Spleen (tissue), 11 donors: ENCODE data around the gene FBXO10. TPM values are rescaled to one million over a fixed set of nuclear protein-coding genes. Genes with fewer than 3 reads are reported as not detected.
"Not testable (repeated sequence)": the region's sequence is repeated elsewhere in the genome, so short reads cannot be mapped to it uniquely, and the experiment has no call there.

Experiments
- DNase-seq: peaks from one replicate; pipeline ENCODE4 v3.0.0-alpha.2; 2020
- H3K27ac ChIP-seq, 8 donors: fragments of 200-600 bp; sonication (generic) in 7 of 8; 1 replicate in 4 of 8; 2 replicates in 4 of 8; pipeline versions ENCODE4 v1.5.0 to v1.8.0; 2016 to 2021; ENCODE audit warnings: inconsistent platforms in 4 of 8, mild to moderate bottlenecking in 4 of 8, moderate library complexity in 1 of 8
- H3K27me3 ChIP-seq, 7 donors: fragments of 200-600 bp; sonication (generic) in 6 of 7; replicated peaks in 1 of 7; 1 replicate in 4 of 7; 2 replicates in 3 of 7; pipeline versions ENCODE4 v1.5.0 to v1.8.0; 2016 to 2021; ENCODE audit warnings: inconsistent platforms in 3 of 7, mild to moderate bottlenecking in 1 of 7
- H3K36me3 ChIP-seq, 6 donors: fragments of 200-600 bp; sonication (generic) in 5 of 6; 1 replicate in 4 of 6; 2 replicates in 2 of 6; pipeline versions ENCODE4 v1.5.0 to v1.8.0; 2016 to 2021; ENCODE audit warnings: inconsistent platforms in 2 of 6
- H3K4me1 ChIP-seq, 6 donors: fragments of 200-600 bp; sonication (generic) in 5 of 6; 1 replicate in 3 of 6; 2 replicates in 3 of 6; pipeline versions ENCODE4 v1.5.0 to v1.8.0; 2016 to 2021; ENCODE audit warnings: inconsistent platforms in 3 of 6
- H3K4me3 ChIP-seq, 8 donors: fragments of 200-600 bp; sonication (generic) in 7 of 8; 1 replicate in 4 of 8; 2 replicates in 4 of 8; pipeline versions ENCODE4 v1.5.0 to v1.8.0; 2016 to 2021; ENCODE audit warnings: inconsistent platforms in 4 of 8, mild to moderate bottlenecking in 4 of 8, moderate library complexity in 2 of 8
- H3K9me3 ChIP-seq, 8 donors: fragments of 200-600 bp; sonication (generic) in 7 of 8; 1 replicate in 4 of 8; 2 replicates in 4 of 8; pipeline versions ENCODE4 v1.5.0 to v1.8.0; 2016 to 2021; ENCODE audit warnings: inconsistent platforms in 4 of 8
- POLR2A ChIP-seq, 3 donors: fragments of 450-650 bp; IDR thresholded peaks; one replicate each; pipeline ENCODE4 v1.5.1; 2017; ENCODE audit warnings: antibody characterized with exemption in 3 of 3, mild to moderate bottlenecking in 1 of 3
- POLR2AphosphoS5 ChIP-seq, 3 donors: sonication (generic); formaldehyde crosslinking; IDR thresholded peaks; one replicate each; pipeline ENCODE4 v1.5.1; 2017; ENCODE audit warnings: antibody characterized with exemption in 3 of 3
- WGBS, 5 donors: extraction: QIAGEN DNeasy Blood & Tissue Kit in 3 of 5; methylation state at CpG; one replicate each; pipeline versions ENCODE4 v1.1.5 to v1.1.7; 2013 to 2018; 5-methylcytosine and 5-hydroxymethylcytosine counted together
- intact Hi-C: fragments of 100-400 bp; cut with DNase I; formaldehyde crosslinking; loops from one replicate; pipeline ENCODE4 v1.15.0; 2023; ENCODE audit warnings: low total_unique reads
- polyA plus RNA-seq, 3 donors: library from polyadenylated mRNA; stranded (reverse); fragments of 200-250 nt; gene quantifications; one replicate each; pipeline ENCODE4 v1.2.1, GENCODE V29; 2013
- total RNA-seq, 7 donors: library from RNA; depleted of rRNA in 3 of 7; stranded (reverse); fragments of >200 nt in 3 of 7; fragmentation: NEBNext Ultra II Directional in 4 of 7; extraction: Animal tissue kit (Norgen Biotek cat#: 25700) in 4 of 7; gene quantifications; one replicate each; pipeline versions ENCODE4 v1.1.0 to v1.2.1, GENCODE V29; 2016 to 2021
- TF ChIP-seq, protein P1 (sequence below), 11 experiments: fragments of 200-600 bp in 7 of 11; fragments of 450-650 bp in 4 of 11; sonication (generic) in 4 of 11; IDR thresholded peaks in 8 of 11; conservative IDR thresholded peaks in 3 of 11; 1 replicate in 7 of 11; 2 replicates in 4 of 11; pipeline versions ENCODE4 v1.4.0 to v1.8.0; 2016 to 2021; ENCODE audit warnings: antibody characterized with exemption in 11 of 11, inconsistent platforms in 4 of 11, mild to moderate bottlenecking in 1 of 11
- donor health status: healthy with polysubstance abuse.
- donor health status: DM: no; HTN: no; CAD: no; lungs with moderate emphysema.
- donor health status: DM: no; HTN: no; CAD: no.
- donor health status: Bipolar disorder and iron deficiency.
- donor health status: healthy.
- donor health status: DM: no; HTN: no; CAD: no.
- donor health status: DM: yes; HTN: yes; CAD: no.

The FBXO10 gene
- total and polyA plus RNA-seq, 10 donors, result 3.2 to 36.9 (median 18.6) TPM

DNA sequence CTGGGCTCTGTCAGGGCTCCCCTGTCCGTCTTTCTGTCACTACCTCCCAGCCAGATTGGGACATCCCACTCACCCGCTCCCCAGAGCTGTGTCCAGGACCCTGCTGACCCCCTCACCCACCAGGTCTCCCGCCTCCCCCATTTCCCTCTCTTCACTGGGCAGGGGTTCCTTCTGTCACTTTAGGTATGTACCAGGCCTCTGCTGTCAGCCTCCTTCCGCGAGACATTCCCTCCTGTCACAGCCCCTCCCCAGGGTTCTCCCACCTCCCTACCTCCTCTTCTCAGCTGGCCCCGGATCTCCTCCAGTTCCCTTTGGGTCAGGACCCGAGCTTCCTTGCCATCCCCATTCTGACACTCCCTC lies 89.9 kb downstream of the FBXO10 start:
- peaks cover 0 to 38% (median 19%) of the 10 kb centered on the region in 6 donors for H3K36me3 ChIP-seq
- TF ChIP-seq, protein P1, sequence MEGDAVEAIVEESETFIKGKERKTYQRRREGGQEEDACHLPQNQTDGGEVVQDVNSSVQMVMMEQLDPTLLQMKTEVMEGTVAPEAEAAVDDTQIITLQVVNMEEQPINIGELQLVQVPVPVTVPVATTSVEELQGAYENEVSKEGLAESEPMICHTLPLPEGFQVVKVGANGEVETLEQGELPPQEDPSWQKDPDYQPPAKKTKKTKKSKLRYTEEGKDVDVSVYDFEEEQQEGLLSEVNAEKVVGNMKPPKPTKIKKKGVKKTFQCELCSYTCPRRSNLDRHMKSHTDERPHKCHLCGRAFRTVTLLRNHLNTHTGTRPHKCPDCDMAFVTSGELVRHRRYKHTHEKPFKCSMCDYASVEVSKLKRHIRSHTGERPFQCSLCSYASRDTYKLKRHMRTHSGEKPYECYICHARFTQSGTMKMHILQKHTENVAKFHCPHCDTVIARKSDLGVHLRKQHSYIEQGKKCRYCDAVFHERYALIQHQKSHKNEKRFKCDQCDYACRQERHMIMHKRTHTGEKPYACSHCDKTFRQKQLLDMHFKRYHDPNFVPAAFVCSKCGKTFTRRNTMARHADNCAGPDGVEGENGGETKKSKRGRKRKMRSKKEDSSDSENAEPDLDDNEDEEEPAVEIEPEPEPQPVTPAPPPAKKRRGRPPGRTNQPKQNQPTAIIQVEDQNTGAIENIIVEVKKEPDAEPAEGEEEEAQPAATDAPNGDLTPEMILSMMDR (IDR thresholded peaks at IDR 0.05 in 8 of 11, conservative IDR thresholded peaks at IDR 0.05 in 3 of 11), result no peak
- no peak for TF ChIP-seq POLR2A (IDR thresholded peaks at IDR 0.05)
- TF ChIP-seq POLR2AphosphoS5 (IDR thresholded peaks at IDR 0.05), result no peak
- H3K9me3 ChIP-seq, result no peaks in the 10 kb centered on the region
- H3K27me3 ChIP-seq, result peaks cover 0 to 9% (median 0%) of the 10 kb centered on the region in 7 donors
- peak overlapping the region in 7 of 8 donors; percentile 62 to 88 (median 77) for H3K27ac ChIP-seq
- H3K4me3 ChIP-seq, result peak overlapping the region; percentile 56 to 93 (median 73)
- intact Hi-C loops, result loop anchor here (10.0 kb wide), 1 partner anchor 109 kb away; the partner anchor contains the start of gene TOMM5
- 0 to 7% (median 5%) methylated on average over 7 of the region's 7 CpGs for WGBS, 5 donors
- peaks cover 15 to 47% (median 30%) of the 10 kb centered on the region in 6 donors for H3K4me1 ChIP-seq
- no peak for DNase-seq

DNA sequence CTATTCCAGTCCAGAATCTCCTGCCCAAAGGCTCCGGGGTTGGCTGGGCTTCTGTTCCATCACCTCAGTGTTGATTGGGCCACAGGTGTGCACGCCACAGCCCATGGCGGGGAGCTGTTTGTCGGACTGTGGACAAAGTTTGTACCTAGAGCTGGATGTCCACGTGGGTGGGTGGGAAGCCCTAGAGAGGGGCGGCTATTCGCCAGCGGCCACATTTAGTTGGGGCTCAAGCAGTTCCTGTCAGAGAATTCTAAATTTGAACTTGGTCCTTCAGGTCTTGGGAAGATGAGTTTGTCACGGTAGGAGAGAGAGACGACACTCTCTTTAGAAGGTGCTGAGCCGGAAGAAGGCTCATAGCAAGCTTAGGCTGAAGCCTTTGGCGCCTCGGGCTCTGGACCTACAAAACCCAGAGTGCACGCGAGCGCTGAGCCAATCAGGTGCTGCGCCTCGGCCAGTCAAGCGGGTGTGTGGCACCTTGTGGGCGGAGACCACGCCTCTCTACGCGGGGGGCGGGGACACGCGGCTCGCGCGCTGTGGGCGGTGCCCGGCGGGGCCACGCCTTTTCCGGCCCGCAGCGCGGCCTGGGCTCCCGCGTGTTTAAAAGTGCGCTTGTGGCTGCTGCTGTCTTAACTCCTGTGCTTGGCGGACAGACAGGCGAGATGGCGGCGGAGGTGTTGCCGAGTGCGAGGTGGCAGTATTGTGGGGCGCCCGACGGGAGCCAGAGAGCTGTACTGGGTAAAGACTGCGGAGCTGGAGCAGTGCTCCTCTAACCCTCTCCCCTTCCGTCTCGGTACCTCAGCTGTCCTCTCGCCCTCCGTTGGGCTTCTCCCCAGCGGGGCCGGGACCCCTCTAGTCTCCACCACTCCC lies 90.6 kb downstream of the FBXO10 start, which contains the start of gene POLR1E:
Gene POLR1E (plus strand): TSS at position 560 of the 867 bp plus-strand sequence. CDS start 100 bp downstream, at position 660.
- 3 to 13% (median 5%) methylated on average over 29 to 56 of the region's 56 CpGs for WGBS, 5 donors
- peak; percentile 99 for DNase-seq
- intact Hi-C loops, result loop anchor here (10.0 kb wide), 1 partner anchor 109 kb away; the partner anchor contains the start of gene TOMM5
- Histone ChIP-seq H3K27ac (peak within 1 kb of the TSS in 7 of 8 donors; percentile 64 to 88 (median 77)), H3K36me3 (peaks cover 0 to 31% (median 15%) of the 10 kb centered on the region in 6 donors), H3K27me3 (peaks cover 0 to 9% (median 0%) of the 10 kb centered on the region in 7 donors), H3K4me1 (peaks cover 15 to 47% (median 30%) of the 10 kb centered on the region in 6 donors), H3K9me3 (no peaks in the 10 kb centered on the region), H3K4me3 (peak within 1 kb of the TSS; percentile 56 to 93 (median 73))
- TF ChIP-seq POLR2AphosphoS5 (IDR thresholded peaks at IDR 0.05) (peak; percentile 91 to 94 (median 93)), POLR2A (IDR thresholded peaks at IDR 0.05) (peak in 2 of 3 donors; percentile 24 to 51)
- TF ChIP-seq, protein P1 (IDR thresholded peaks at IDR 0.05 in 8 of 11, conservative IDR thresholded peaks at IDR 0.05 in 3 of 11), result peak in 2 of 11 experiments; percentile 15 to 28

GRCh38 chr9:37480759-37481158 lies 95.4 kb downstream of the FBXO10 start:
- no peak overlapping the region for H3K4me3 ChIP-seq
- peaks cover 6 to 11% (median 7%) of the 10 kb centered on the region in 6 donors for H3K4me1 ChIP-seq
- H3K27me3 ChIP-seq, result peaks cover 0 to 9% (median 0%) of the 10 kb centered on the region in 7 donors
- H3K27ac ChIP-seq, result no peak overlapping the region
- DNase-seq, result no peak
- WGBS, 5 donors, result 75 to 87% (median 87%) methylated on average over 3 of the region's 3 CpGs
- intact Hi-C loops, result loop anchor here (10.0 kb wide), 1 partner anchor 114 kb away; the partner anchor contains the start of gene TOMM5
- TF ChIP-seq, protein P1 (IDR thresholded peaks at IDR 0.05 in 8 of 11, conservative IDR thresholded peaks at IDR 0.05 in 3 of 11), result no peak
- no peak for TF ChIP-seq POLR2AphosphoS5 (IDR thresholded peaks at IDR 0.05)
- TF ChIP-seq POLR2A (IDR thresholded peaks at IDR 0.05), result no peak
- H3K36me3 ChIP-seq, result no peaks in the 10 kb centered on the region
- peaks cover 0 to under 1% (median 0%) of the 10 kb centered on the region in 8 donors for H3K9me3 ChIP-seq

DNA sequence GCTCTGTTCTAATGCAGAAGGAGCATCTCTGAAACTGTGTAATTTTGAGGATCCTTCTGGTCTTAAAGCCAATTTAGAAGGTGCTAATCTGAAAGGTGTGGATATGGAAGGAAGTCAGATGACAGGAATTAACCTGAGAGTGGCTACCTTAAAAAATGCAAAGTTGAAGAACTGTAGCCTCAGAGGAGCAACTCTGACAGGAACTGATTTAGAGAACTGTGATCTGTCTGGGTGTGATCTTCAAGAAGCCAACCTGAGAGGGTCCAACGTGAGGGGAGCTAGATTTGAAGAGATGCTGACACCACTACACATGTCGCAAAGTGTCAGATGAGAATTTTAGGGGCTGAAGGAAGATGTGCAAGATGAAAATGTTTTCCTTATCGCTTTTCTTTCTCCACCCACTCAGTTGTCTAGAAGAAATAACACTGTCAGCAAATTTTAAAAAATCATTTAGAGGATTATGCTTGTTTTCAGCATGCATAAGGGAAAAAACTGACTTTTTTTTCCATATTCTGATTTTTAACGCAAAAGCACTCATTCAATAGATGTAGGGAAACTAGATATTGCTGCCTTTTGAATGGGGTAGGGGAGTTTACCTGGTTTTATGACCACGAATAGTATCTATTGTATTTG lies 98.1 kb downstream of the FBXO10 start:
- H3K27me3 ChIP-seq, H3K27ac ChIP-seq, intact Hi-C loops, H3K4me1 ChIP-seq, DNase-seq, H3K36me3 ChIP-seq, H3K4me3 ChIP-seq: not testable (repeated sequence)
- H3K9me3 ChIP-seq, result peaks cover 0 to 23% (median 17%) of the 10 kb centered on the region in 8 donors
- 62 to 72% (median 69%) methylated on average over 5 of the region's 5 CpGs for WGBS, 5 donors

GRCh38 chr9:37477443-37477842 lies 98.7 kb downstream of the FBXO10 start:
- H3K27ac ChIP-seq, intact Hi-C loops, H3K36me3 ChIP-seq, DNase-seq, H3K27me3 ChIP-seq, H3K4me3 ChIP-seq, H3K4me1 ChIP-seq: not testable (repeated sequence)
- peaks cover 0 to 23% (median 17%) of the 10 kb centered on the region in 8 donors for H3K9me3 ChIP-seq
- 85 to 95% (median 89%) methylated on average over 4 of the region's 4 CpGs for WGBS, 5 donors
